Measurements from ENCODE around the gene MRPL48.

Gene MRPL48

DNA sequence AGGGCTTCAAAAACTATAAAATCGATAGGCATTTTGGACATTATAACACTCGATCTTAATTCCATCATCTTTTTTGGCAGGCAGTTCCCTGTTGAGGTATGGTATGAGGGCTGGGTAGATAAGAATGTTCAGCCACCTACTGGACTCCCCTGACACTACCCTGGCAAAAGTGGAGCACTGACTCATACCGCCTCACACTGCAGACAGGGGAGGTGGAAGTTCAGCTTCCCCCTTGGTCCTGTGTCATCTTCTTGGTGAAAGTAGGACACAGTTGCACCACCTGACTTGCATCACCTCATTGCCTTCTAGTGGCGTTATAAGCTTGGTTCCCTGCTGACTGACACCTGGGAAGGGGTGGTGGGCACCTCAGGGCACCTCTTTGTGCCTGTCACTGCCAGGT, 119.5 kb downstream of the MRPL48 start:
- no peak for DNase-seq

DNA sequence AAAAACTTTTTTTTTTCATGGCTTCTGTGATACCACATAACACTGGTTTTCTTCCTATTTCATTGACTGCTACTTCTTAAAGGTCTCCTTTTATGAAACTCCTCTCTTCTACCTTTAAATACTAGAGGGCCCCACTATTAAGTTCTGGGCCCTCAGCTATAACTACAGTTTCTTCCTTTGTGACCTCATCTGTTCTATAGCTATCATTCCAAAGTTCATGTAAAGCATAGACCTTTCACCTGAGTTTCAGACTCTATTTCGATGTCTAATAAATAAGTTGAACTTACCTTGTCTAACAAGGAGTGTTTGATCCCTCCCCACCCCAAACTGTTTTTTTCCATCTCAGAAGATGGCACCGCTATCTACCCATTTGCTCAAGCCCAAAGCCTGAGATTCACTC, 124.4 kb downstream of the MRPL48 start:
- DNase-seq = no peak

DNA sequence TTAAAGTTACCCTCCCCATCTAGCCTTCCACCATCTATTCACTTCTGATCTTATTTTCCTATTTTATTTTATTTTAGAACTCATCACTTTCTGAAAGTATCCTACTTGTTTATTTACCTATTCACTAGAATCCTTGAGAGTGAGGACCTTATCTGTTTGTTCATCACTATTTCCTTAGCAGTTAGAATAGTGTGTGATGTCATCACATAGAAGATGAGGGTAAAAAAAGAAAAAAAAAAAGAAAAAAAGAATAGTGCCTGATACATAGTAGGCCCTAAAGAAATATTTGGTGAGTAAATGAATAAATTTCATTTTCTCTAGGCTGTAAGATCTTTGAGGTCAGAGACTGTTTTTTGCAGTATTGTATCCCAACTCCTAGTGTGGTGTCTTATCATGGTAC, 125.8 kb downstream of the MRPL48 start:
- DNase-seq = no peak

DNA sequence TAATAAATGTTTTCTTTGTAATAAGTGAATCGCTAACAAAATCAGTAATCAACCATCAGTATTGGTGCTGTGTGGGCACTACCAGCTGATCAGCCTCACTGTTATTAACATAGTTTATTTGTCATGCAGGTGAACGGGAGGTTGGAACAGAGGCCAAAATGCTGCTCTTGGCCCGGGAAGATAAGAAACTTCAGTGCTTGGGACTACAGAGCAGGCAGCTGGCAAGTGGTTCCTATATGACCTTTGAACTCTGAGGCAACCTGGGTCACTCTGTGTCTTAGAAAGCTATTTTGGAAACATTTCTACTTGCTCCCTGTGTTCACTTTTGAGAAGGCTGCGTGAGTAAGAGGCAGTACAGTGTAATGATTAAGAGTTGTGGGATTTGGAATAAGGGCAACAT, 126.6 kb downstream of the MRPL48 start:
- DNase-seq = no peak

All from NCI-H1930 (cell line).